ENCODE measurements around the gene TMED8.
"Not testable (repeated sequence)": the region's sequence is repeated elsewhere in the genome, so short reads cannot be mapped to it uniquely, and the experiment has no call there.

Gene TMED8

DNA sequence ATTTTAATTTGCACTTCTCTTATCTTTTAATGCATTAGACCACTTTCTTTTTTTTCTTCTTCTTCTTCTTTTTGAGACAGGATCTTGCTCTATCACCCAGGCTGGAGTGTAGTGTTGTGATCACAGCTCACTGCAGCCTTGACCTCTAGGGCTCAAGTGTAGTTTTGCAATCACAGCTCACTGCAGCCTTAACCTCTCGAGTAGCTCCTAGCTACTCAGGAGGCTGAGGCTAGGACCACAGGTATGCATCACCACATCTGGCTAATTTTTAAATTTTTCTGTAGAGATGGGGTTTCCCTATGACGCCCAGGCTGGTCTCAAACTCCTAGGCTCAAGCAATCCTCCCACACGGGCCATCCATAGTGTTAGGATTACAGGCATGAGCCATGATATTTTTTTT lies 12.7 kb downstream of the TMED8 start:
- DNase-seq (ENCODE audit: low spot score) = no peak

DNA sequence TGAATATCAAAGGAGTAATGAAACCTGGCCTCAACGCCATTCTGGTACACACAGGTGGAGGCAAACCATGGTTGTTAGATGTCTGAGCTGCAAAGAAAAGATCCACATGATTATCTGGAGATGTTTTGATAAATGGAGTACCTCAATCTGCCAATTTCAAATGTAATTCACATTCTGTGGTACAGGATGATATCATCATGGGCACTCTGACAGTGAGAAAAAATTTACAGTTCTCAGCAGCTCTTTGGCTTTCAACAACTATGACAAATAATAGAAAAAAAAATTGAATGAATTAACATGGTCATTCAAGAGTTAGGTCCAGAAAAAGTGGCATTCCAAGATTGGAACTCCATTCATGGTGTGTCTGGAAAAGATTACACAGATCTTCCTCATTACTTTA lies 17.3 kb downstream of the TMED8 start:
- no peak for DNase-seq (ENCODE audit: low spot score)

DNA sequence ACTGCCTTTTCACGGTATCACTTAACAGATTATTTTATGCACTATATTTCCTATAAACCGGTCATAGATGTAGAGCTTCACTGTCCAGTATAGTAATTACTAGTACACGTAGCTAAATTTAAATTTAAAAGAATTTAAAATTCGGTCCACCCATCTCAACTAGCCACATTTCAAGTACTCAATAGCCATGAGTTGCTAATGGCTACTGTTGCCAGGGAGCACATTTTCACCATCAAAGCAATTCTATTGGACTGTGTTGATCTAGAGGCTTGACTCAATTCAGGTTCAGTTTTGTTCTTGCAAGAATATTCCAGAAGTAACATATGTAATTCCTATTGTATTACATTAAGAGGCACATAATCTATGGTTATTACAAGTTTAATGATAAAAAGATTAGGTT lies 20.0 kb downstream of the TMED8 start:
- no peak for DNase-seq (ENCODE audit: low spot score)

DNA sequence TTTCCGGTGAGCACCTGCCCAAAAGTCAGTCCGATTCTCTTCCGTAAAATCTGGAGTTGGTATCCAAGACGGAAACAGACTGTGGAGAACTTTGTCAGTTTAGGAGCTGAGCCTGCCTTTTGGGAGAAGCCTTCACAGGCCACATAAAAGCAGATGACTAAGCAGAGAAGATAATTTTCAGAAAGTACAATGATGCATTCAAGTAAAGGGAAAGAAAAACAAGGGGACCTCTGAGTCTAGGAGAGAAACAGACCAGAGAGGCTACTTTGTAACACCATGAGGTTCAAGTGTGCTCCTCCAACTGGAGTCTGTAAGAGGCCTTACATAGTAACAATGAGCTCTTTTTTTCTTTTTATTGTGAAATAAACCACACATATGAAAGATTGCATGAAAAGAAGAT lies 21.1 kb downstream of the TMED8 start:
- no peak for DNase-seq (ENCODE audit: low spot score)

DNA sequence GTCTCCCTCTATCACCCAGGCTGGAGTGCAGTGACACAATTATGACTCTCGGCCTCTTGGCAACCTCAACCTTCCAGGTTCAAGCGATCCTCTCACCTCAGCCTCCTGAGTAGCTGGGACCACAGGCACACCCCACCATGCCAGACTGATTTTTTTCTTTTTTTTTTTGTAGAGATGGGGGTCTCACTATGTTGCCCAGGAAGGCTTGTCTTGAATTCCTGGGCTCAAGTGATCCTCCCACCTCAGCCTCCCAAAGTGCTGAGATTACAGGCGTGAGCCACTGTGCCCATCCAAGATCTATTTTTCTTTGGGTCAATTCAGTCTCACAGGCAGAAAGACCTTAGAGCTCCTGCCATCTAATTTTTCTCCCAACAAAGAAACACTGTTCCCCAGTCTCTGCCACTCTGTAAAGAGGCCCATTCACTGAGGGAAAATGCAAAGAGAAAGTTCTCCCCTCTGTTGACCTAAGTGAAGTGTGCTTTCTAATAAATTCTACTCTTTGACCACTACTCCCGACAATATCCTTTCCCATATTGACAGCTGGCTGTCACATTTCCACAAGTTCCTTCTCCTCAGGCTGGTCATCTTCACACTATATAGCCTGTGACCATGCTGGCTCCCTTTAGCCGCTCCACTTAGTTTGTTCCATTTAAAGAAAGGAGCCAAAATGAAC lies 23.3 kb downstream of the TMED8 start:
- no peak for DNase-seq (ENCODE audit: low spot score)

DNA sequence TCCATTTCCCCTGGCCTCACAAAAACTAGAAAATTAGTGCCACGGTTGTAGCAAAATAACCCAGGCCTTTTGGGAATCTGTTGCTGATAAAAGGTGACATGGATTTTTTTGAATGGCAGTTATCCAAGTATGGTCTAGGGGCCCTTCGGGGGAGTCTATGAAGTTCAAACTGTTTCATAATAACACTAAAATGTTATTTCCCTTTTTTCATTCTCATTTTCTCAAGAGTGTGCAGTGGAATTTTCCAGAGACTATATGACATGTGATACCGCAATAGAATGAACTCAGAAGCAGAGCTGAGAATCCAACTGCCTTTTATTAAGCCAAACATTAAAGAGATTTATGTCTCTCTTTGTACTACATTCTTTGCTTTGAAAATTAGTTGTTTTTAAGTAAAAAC lies 29.1 kb downstream of the TMED8 start:
- DNase-seq (ENCODE audit: low spot score) = peak; percentile 37

DNA sequence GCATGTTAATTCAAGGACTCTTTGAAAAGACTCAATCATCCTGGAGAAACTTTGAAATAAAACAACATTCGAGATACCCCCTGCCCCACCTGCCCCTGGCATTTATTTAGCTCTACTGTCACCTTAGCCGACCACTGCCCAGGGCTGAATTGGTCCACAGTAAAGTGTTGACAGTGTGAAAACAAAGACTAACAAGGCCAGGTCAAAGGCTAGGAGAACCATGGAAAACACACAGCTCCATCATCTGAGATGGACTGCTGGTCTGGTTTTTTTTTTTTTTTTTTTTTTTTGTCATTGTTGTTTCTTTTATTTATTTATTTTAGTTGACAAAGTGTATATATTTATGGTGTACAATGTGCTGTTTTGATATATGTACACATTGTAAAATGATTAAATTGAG lies 30.4 kb downstream of the TMED8 start:
- DNase-seq (ENCODE audit: low spot score) = no peak

DNA sequence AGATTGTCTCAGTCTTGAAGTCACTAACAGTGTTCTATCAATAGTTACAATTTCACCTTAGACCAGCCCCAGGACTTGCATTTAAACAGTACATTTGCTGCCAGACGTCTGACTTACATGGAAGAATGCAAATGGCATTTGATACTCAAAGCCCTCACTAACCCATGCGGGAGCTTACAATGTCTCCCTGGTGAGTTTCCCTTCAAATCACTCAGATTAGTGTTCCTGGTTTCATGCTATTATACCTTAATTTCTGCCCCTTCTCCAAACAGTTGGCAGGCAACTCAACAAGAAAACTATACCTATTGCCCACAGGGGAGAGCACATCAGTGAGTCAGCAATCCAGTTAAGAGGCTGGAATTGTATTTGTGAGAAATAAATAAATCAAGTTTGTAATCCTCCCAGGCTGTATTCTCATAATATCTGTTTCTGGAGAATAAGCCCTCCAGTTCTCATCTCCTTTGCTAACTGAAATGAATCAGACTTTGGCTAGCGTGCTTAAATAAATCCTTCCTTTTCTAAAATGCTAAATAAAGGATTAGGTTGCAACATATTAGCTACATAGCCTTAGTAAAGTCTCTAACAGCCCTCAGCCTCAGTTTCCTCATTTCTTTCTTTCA lies 32.4 kb downstream of the TMED8 start:
- DNase-seq (ENCODE audit: low spot score) = no peak

DNA sequence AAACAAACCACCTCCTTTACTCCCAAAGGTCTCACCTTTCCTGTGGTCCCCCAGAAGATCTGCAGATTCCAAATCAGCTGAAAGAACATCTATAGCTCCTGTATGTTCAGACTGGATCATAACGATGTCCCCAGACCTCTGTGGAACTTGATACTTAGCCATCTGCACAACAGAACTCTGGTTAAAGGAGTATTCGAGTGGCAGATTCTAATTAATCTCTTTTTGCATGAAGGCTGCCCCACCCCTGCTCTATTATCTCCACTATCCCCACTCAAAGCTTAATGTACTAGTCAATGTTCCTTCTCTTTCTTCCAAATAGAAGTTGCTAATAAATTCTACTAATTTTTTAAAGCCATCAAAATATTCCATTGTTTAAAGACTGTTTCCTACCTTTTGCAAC lies 33.2 kb downstream of the TMED8 start:
- DNase-seq (ENCODE audit: low spot score) = no peak

DNA sequence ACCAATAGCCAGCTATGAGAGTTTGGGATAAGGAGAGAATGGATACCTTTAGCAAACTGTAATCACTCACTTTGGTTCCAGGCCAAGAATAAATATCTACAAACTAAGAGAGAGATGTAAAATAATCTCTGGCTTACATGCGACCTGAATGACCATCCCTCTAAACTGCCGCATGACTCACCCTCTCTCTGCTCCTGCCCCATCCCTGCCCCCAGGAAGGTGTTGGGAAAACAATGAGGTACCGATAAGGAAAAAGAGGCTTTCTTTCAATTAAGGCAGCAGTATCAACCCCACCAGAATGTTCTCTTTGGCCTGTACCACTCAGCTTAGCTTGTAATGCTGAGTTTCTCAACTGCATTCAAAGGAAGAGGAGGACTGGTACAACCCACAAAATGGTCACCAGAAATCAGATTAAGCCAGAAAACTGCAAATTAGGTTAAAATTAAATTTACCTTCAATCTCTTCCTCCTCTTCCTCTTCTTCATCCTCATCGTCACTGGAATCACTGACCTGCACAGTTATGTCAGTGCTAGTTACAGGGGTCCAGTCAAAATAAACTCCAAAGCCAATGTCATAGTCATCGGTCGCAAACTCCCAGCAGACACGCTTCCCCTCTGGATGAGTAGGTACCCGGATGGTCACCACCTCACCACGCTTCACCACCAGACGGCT lies 34.0 kb downstream of the TMED8 start:
- no peak for DNase-seq (ENCODE audit: low spot score)

DNA sequence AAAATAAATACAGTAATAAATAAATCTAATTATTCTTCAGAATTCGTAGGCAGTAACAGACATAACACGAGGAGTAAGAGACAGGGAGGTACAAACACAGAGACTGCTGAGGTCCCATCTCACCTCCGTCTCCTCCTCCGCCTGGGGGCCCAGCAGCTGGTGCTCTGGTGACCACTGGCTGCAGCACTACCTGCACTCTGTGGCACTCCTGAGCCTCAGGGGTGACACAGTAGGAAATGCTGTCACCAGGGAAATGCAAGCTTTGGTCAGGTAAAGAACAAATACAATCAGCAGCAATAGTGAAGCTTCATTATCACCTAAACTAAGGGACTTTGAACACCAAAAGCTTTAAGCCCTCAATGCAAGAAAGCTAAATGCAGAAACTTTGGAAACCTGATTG lies 36.5 kb downstream of the TMED8 start:
- DNase-seq (ENCODE audit: low spot score) = no peak

DNA sequence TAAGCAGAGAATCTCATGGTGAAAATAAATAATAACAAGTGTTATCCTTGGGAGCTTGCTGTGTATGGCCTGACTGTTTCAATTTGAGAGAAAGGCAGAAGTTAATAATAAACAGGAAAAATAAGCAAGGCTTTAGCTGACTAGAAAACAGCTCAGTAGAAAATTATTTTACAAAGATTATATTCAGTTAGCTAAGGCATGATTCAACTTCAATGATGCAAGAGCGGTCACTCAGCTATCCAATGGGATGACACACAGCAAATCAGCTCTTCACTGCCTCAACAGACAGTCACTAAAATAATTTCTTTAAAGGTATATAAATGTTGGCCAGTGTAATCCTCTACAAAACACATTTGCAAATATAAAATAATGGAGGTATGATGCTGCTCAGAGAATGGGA lies 37.5 kb downstream of the TMED8 start:
- no peak for DNase-seq (ENCODE audit: low spot score)

DNA sequence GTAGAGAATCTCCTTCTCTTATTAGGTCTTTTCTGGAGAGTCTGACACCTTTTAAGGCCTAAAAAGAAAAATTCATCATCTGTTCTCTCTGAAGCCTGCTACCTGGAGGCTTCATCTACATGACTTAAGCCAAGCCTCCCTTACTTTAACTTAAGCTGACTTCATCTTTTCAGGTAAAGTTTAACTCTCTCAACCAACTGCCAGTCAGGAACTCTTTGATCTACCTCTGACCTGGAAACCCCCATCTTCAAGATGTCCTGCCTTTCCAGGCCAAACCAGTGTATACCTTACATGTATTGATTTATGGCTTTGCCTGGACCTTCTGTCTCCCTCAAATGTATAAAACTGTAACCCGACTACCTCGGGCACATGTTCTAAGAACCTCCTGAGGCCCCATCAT lies 38.6 kb downstream of the TMED8 start:
- no peak for DNase-seq (ENCODE audit: low spot score)

DNA sequence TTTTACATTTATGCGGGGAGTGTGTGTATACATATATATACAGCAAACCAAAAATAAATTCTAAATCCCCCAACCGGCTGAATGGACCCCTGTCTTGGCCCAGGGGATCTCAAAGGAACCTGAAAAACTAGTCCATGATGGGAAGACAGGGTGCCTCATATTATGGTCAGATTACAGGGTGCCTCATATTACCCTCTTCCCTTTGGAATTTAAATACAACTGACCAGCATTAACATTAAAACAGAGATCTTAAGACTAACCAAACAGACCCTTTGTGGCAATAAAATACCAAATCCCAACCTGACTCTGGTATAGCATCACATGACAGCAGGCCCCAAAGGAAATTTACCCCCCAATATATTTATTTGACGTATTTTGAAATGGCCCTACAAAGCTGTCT lies 39.0 kb downstream of the TMED8 start:
- no peak for DNase-seq (ENCODE audit: low spot score)

DNA sequence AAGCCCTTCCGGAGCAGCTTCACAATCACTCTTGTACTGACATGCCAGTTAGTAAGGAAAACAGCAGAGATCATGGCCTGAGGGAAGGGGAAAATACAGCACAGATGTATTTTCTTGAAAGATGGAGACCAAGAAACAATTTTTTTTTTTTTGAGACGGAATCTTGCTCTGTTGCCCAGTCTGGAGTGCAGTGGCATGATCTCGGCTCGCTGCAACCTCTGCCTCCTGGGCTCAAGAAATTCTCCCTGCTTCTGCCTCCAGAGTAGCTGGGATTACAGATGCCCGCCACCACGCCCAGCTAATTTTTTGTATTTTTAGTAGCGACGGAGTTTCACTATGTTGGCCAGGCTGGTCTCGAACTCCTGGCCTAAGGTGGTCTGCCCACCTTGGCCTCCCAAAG lies 39.6 kb downstream of the TMED8 start:
- DNase-seq (ENCODE audit: low spot score) = not testable (repeated sequence)

DNA sequence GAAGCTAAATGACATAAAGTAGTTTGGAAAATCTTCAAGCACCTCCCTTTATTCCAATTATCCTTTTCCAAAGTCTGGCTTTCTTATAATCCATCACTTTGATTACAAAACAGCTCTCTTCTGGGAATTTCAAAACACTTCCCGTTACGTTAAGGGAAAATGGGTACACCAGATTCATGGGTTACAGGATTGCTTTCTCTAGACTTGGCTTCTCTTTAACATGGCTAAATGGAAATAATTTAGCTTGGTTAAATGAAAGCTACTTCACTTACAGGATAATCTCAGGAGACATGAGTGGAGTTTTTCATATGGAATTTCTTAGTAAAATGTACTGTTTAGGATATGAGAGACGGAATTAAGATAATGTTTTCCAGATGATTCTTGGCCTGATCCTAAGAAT lies 41.3 kb downstream of the TMED8 start:
- no peak for DNase-seq (ENCODE audit: low spot score)

DNA sequence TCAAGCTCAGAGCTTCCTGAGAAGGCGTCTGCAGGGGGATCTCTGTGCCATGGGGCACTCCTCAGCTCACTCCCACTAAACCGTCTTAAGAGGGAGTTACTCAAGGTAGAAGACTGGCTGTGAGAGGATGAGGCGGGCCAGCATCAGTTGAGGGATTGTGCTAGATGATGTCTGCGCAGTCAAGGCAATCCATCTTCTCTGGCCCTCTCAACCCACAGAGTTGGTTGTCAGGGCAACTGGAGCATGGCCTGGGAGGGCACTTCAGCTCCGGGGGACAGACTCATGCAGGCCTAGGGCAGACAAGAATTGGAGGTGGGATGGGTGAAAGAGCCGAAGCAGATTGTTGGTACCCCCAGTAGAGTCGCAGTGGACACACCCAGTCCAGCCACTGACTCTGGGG lies 47.0 kb downstream of the TMED8 start:
- no peak for DNase-seq (ENCODE audit: low spot score)

DNA sequence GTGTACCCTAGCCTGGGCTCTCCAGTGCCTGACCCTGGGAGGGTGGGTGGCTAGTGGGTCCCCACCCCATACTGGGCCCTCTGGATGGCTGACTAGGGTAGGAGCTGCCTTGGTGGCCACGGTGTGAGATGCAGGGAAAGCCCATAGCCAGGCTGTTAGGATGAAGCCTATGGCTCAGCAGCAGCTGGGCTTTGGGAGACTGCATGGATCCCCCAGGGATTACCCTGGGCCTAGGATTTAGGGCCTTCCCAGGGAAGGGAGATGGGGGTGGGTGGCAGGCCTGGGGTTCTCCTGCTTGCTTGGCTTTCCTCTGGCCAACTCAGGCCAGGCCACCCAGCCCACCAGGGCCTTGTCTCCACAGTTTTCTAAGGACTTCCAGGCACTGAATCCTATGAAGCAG lies 49.8 kb downstream of the TMED8 start:
- no peak for DNase-seq (ENCODE audit: low spot score)

DNA sequence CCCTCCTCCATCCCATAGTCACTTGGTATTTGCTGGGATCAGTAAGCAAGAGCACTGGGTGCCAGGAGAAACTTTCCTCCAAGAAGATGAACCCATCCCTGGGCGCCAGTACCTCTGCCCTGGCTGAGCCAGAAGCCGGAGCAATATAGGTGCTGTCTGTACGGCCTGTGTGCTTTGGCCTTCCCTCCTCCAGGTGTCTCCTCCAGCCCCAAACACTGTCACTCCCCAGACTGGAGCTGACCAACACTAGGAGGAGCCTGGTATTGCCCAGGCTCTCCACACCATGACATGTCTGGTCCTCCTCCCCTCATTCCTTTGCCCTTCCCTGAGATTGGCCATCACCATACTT lies 51.2 kb downstream of the TMED8 start:
- no peak for DNase-seq (ENCODE audit: low spot score)

DNA sequence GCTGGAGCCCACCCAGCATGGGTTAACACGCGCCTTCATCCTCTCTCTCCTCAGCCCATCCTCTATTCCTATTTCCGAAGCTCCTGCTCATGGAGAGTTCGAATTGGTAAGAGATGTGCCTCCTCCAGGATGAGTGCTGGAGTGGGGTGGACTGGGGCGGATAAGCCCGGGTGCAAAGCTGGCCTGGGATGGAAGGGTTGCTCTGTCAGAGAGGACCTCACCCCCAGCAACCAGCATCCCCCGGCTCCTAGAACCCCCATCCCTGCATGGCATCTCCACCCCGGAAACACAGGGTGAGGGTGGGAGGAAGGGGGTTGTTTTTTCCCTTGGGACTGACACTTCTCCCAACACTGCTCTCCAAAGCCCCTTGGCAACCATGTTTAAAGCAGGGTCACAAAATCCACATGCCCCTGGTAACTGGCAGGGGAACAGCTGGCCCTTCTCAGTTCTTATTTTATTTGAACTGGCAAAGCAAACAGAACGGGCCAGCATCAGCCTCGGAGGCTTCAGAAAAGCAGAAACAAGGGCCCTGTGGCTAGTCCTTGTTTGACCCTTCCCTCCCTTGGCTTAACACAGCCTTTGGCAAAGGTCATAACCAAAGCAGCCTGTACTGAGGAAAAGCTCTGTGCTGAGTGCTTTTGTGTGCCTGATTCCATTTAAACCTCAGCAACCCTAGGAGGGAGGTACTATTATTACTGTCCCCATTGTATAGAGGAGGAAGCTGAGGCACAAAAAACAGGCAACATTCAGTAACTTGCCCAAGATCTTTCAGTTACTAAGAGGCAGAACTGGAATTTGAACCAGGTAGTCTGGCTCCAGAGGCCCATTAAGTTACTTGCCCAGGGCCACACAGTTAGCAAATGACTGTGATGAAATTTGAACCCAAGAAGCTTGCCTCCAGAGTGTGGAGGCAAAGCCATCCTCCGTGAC lies 51.8 kb downstream of the TMED8 start:
- no peak for DNase-seq (ENCODE audit: low spot score)

DNA sequence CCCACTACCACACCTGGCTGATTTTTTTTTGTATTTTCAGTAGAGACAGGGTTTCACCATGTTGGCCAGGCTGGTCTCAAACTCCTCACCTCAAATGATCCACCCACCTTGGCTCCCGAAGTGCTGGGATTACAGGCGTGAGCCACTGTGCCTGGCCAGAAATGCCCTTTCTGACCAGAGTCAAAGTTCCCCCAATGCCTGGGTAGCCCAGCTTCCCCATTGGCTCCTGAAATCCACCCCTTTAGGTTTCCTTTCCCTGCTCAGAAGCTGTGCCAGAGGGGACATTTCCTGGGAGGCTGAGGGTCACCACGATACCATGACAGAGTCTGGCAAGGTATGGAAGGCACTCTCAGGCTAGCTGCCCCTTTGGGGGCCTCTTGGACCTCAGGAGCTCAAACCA lies 52.6 kb downstream of the TMED8 start:
- no peak for DNase-seq (ENCODE audit: low spot score)

DNA sequence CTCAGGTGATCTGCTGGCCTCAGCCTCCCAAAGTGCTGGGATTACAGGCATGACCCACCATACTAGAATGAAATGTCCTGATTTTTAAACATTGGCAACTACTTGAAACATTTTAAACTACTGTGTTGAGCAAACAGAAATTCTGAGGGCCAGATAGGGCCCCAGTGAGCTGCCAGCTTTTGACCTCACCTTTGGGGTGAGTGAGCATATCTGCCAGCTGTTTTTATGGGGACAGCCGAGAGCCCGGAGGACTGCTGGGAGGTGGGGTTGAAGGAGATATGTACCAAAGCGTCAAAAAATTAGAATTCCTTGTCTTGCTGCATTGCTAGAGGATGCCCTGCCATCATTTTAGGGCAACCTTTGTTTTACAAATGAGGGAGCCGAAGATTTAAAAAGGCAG lies 53.3 kb downstream of the TMED8 start:
- no peak for DNase-seq (ENCODE audit: low spot score)

DNA sequence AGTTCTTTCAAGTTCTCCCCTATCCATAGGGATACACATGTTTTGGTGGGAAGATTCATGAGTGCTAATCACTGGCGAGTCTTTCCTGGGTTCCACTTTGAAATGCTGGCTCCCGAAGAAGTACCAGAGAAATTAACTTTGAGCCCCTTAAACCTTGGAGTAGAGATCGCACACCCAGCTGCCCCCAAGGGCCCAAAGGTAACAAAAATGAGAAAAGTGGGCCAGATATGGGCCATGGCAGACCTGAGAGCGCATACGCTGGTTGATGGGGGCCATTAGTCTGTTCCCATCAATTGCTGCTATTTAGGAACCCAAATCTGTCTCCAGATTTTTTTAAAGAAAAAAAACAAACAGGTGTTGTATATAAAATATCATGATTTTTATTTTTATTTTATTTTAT lies 53.9 kb downstream of the TMED8 start:
- DNase-seq (ENCODE audit: low spot score) = no peak

Measured in germinal center (tissue), 1 donor.